Prostate gland (tissue), 2 donors: ENCODE data around the gene ANKS6. TPM values are rescaled to one million over a fixed set of nuclear protein-coding genes. Genes with fewer than 3 reads are reported as not detected.

Experiments
- DNase-seq: peaks from one replicate; pipeline ENCODE4 v3.0.0-alpha.2; 2019; ENCODE audit warnings: low spot score
- H3K27ac ChIP-seq, 2 donors: fragments of 200-600 bp; sonication (generic); 2 replicates each; pipeline ENCODE4 v1.5.1; 2017 to 2019
- H3K27me3 ChIP-seq: fragments of 200-600 bp; sonication (generic); replicated peaks from 2 replicates; pipeline ENCODE4 v1.5.1; 2019; ENCODE audit not compliant: insufficient read depth
- H3K36me3 ChIP-seq, 2 donors: fragments of 200-600 bp; sonication (generic); 1 replicate in 1 of 2; 2 replicates in 1 of 2; pipeline versions ENCODE4 v1.5.1 to v1.8.1; 2017 to 2019
- H3K4me1 ChIP-seq: fragments of 200-600 bp; sonication (generic); replicated peaks from 2 replicates; pipeline ENCODE4 v1.5.1; 2019
- H3K4me3 ChIP-seq, 2 donors: fragments of 200-600 bp; sonication (generic); 2 replicates each; pipeline ENCODE4 v1.5.1; 2017 to 2019
- H3K9me3 ChIP-seq: fragments of 200-600 bp; sonication (generic); 2 replicates; pipeline ENCODE4 v1.5.1; 2017
- CTCF ChIP-seq, 4 experiments: fragments of 200-600 bp in 2 of 4; fragments of 450-650 bp in 2 of 4; sonication (generic) in 2 of 4; IDR thresholded peaks; 1 replicate in 3 of 4; 2 replicates in 1 of 4; pipeline ENCODE4 v1.5.1; 2016 to 2019; ENCODE audit warnings: antibody characterized with exemption in 4 of 4, mild to moderate bottlenecking in 2 of 4, moderate library complexity in 2 of 4
- POLR2A ChIP-seq: fragments of 450-650 bp; IDR thresholded peaks from one replicate; pipeline ENCODE4 v1.6.1; 2016; ENCODE audit warnings: antibody characterized with exemption, mild to moderate bottlenecking
- POLR2AphosphoS5 ChIP-seq: sonication (generic); formaldehyde crosslinking; IDR thresholded peaks from one replicate; pipeline ENCODE4 v1.6.1; 2017; ENCODE audit warnings: antibody characterized with exemption
- WGBS: methylation state at CpG from one replicate; pipeline ENCODE4 v1.1.5; 2018; 5-methylcytosine and 5-hydroxymethylcytosine counted together
- intact Hi-C: fragments of 100-400 bp; cut with DNase I; formaldehyde crosslinking; loops from one replicate; pipeline ENCODE4 v1.14.2; 2022
- total RNA-seq, 2 donors: library from RNA; depleted of rRNA; stranded (reverse); fragments of >200 nt; gene quantifications; one replicate each; pipeline ENCODE4 v1.1.0, GENCODE V29; 2016

Gene ANKS6
- total RNA-seq, 2 donors from 2014 or later = 11.6 to 18.8 TPM

GRCh38 chr9:98736226-98736625 is 60.1 kb downstream of the ANKS6 start:
- Histone ChIP-seq H3K9me3 (no peaks in the 10 kb centered on the region), H3K4me3 (no peak overlapping the region), H3K27ac (no peak overlapping the region), H3K4me1 (no peaks in the 10 kb centered on the region), H3K27me3 (no peaks in the 10 kb centered on the region), H3K36me3 (peaks cover 0 to 10% of the 10 kb centered on the region in 2 donors)
- no peak for DNase-seq
- WGBS = 82% methylated on average over 12 of the region's 12 CpGs
- intact Hi-C loops = no loop called here
- TF ChIP-seq POLR2A = no peak
- no peak for TF ChIP-seq POLR2AphosphoS5
- TF ChIP-seq CTCF (IDR thresholded peaks at IDR 0.05) = no peak

- TF ChIP-seq CTCF (IDR thresholded peaks at IDR 0.05) = no peak
- no peak for TF ChIP-seq POLR2AphosphoS5
- TF ChIP-seq POLR2A = no peak
- intact Hi-C loops = no loop called here
- Histone ChIP-seq H3K27ac (no peak overlapping the region), H3K36me3 (peaks cover 0 to 10% of the 10 kb centered on the region in 2 donors), H3K4me3 (no peak overlapping the region), H3K4me1 (no peaks in the 10 kb centered on the region), H3K9me3 (no peaks in the 10 kb centered on the region), H3K27me3 (no peaks in the 10 kb centered on the region)
- 66% methylated on average over 9 of the region's 9 CpGs for WGBS
- DNase-seq = no peak
Measured at GRCh38 chr9:98732801-98733200, 63.6 kb downstream of the ANKS6 start.

GRCh38 chr9:98732091-98732490 is 64.3 kb downstream of the ANKS6 start:
- Histone ChIP-seq H3K36me3 (peaks cover 0 to 10% of the 10 kb centered on the region in 2 donors), H3K4me3 (no peak overlapping the region), H3K4me1 (no peaks in the 10 kb centered on the region), H3K9me3 (no peaks in the 10 kb centered on the region), H3K27ac (no peak overlapping the region), H3K27me3 (no peaks in the 10 kb centered on the region)
- TF ChIP-seq CTCF (IDR thresholded peaks at IDR 0.05) (no peak), POLR2A (no peak), POLR2AphosphoS5 (no peak)
- WGBS = 85% methylated on average over 10 of the region's 10 CpGs
- DNase-seq = no peak
- intact Hi-C loops = no loop called here

GRCh38 chr9:98730871-98731270 is 65.5 kb downstream of the ANKS6 start:
- WGBS = 85% methylated on average over 5 of the region's 5 CpGs
- no peaks in the 10 kb centered on the region for H3K9me3 ChIP-seq
- H3K4me1 ChIP-seq = no peaks in the 10 kb centered on the region
- H3K36me3 ChIP-seq = peaks cover 0 to 5% of the 10 kb centered on the region in 2 donors
- DNase-seq = no peak
- TF ChIP-seq CTCF (IDR thresholded peaks at IDR 0.05) (no peak), POLR2AphosphoS5 (no peak), POLR2A (no peak)
- H3K27ac ChIP-seq = no peak overlapping the region
- H3K27me3 ChIP-seq = no peaks in the 10 kb centered on the region
- intact Hi-C loops = no loop called here
- H3K4me3 ChIP-seq = no peak overlapping the region

- 86% methylated on average over 11 of the region's 11 CpGs for WGBS
- Histone ChIP-seq H3K36me3 (no peaks in the 10 kb centered on the region), H3K9me3 (no peaks in the 10 kb centered on the region), H3K27ac (no peak overlapping the region), H3K4me3 (no peak overlapping the region), H3K4me1 (no peaks in the 10 kb centered on the region), H3K27me3 (peaks cover 4% of the 10 kb centered on the region)
- no peak for TF ChIP-seq POLR2AphosphoS5
- no peak for TF ChIP-seq CTCF (IDR thresholded peaks at IDR 0.05)
- no peak for TF ChIP-seq POLR2A
- intact Hi-C loops = no loop called here
- no peak for DNase-seq
Measured at GRCh38 chr9:98728500-98728899, 67.9 kb downstream of the ANKS6 start.
